K562 (cell line): ENCODE measurements around the gene SBK1. TPM values are rescaled to one million over a fixed set of nuclear protein-coding genes. Genes with fewer than 3 reads are reported as not detected.
A peak's percentile ranks its signal among the peaks of the same experiment; 100 is the strongest.

Experiments
- ATAC-seq: fragments of 200-7000 bp; cut with Tn5 transposase; 3 replicates; pipeline ENCODE4 v1.9.1; 2020; ENCODE audit warnings: moderate library complexity
- BruUV-seq: library from RNA; stranded (reverse); fragments of 400-500 nt; replicated peaks from 2 replicates; lab custom pipeline; 2021; lab: Mats Ljungman, UMichigan
- CTCF ChIA-PET: fragments of 300-600 bp; formaldehyde crosslinking; extraction: SDS; loops from one replicate; lab custom pipeline; 2021; ENCODE audit warnings: low intra/inter-chr PET ratio; lab: Yijun Ruan, JAX
- POLR2A ChIA-PET: fragments of 300-600, 350-650 bp; sonication (Branson Sonifier 250); formaldehyde crosslinking; extraction: SDS; loops from one replicate; lab custom pipeline; 2021; ENCODE audit warnings: antibody characterized with exemption, inconsistent platforms; lab: Yijun Ruan, JAX
- DNase-seq, 4 experiments: peaks; one replicate each; pipeline versions ENCODE4 v3.0.0 to v3.0.0-alpha.2; 2011 to 2018; ENCODE audit warnings: low spot score in 3 of 4, mixed read lengths in 3 of 4; ENCODE audit errors: extremely low read depth in 1 of 4
- FAIRE-seq: peaks from 2 replicates; lab custom pipeline; 2011; peaks lifted over from hg19 to GRCh38; lab: Jason Lieb, UNC
- H2AFZ ChIP-seq: 2 replicates; pipeline ENCODE4 v1.6.0; 2011; ENCODE audit warnings: low read depth, low read length, control low read depth, inconsistent platforms
- H3K27ac ChIP-seq: fragments of 200-600 bp; 3 replicates; pipeline ENCODE4 v1.8.0; 2011; ENCODE audit warnings: low read depth, mild to moderate bottlenecking, control low read depth, inconsistent platforms, low read length, moderate library complexity, mixed read lengths; ENCODE audit errors: extremely low read depth
- H3K27me3 ChIP-seq, 2 experiments: fragments of 300-600 bp in 1 of 2; 2 replicates in 1 of 2; 3 replicates in 1 of 2; pipeline versions ENCODE4 v1.6.0 to v1.8.0; 2011; ENCODE audit warnings: inconsistent platforms in 2 of 2, low read length in 2 of 2, mild to moderate bottlenecking in 1 of 2, mixed read lengths in 1 of 2, moderate library complexity in 1 of 2; ENCODE audit not compliant: control insufficient read depth in 2 of 2, insufficient read depth in 2 of 2
- H3K36me3 ChIP-seq: fragments of 300-600 bp; 3 replicates; pipeline ENCODE4 v1.8.0; 2011; ENCODE audit warnings: mild to moderate bottlenecking, low read length, inconsistent platforms; ENCODE audit not compliant: control insufficient read depth, insufficient read depth
- H3K4me1 ChIP-seq, 2 experiments: fragments of 200-600 bp in 1 of 2; replicated peaks in 1 of 2; 2 replicates in 1 of 2; 3 replicates in 1 of 2; pipeline versions ENCODE4 v1.5.1 to v1.8.0; 2011; ENCODE audit warnings: inconsistent platforms in 2 of 2, low read length in 2 of 2, mild to moderate bottlenecking in 1 of 2, mixed read lengths in 1 of 2, moderate library complexity in 1 of 2; ENCODE audit not compliant: control insufficient read depth in 2 of 2, insufficient read depth in 2 of 2
- H3K4me2 ChIP-seq: 2 replicates; pipeline ENCODE4 v1.6.1; 2011; ENCODE audit warnings: low read length, control low read depth, inconsistent platforms, mixed read lengths; ENCODE audit not compliant: insufficient read depth
- H3K4me3 ChIP-seq: fragments of 200-600 bp; sonication (generic), shearing (Covaris generic); 2 replicates; pipeline ENCODE4 v1.5.1; 2016; ENCODE audit warnings: control low read depth, inconsistent platforms
- H3K79me2 ChIP-seq: fragments of 200-600 bp; 3 replicates; pipeline ENCODE4 v1.8.0; 2011; ENCODE audit warnings: low read length, inconsistent platforms; ENCODE audit not compliant: control insufficient read depth, insufficient read depth
- H3K9ac ChIP-seq, 2 experiments: 2 replicates each; pipeline versions ENCODE4 v1.6.0 to v1.6.1; 2011; ENCODE audit warnings: low read depth in 2 of 2, low read length in 2 of 2, control low read depth in 1 of 2, inconsistent platforms in 1 of 2, mild to moderate bottlenecking in 1 of 2, mixed read lengths in 1 of 2; ENCODE audit not compliant: insufficient read depth in 1 of 2
- H3K9me1 ChIP-seq: one replicate; pipeline ENCODE4 v1.6.0; 2011; ENCODE audit warnings: inconsistent platforms, mild to moderate bottlenecking, low read length, moderate library complexity; ENCODE audit not compliant: control insufficient read depth, insufficient read depth
- H3K9me3 ChIP-seq: replicated peaks from 2 replicates; pipeline ENCODE4 v1.5.1; 2011; ENCODE audit warnings: low read depth, low read length, inconsistent platforms; ENCODE audit not compliant: control insufficient read depth, insufficient read depth
- H4K20me1 ChIP-seq: replicated peaks from 2 replicates; pipeline ENCODE4 v1.6.1; 2011; ENCODE audit warnings: low read length, inconsistent platforms, mixed read lengths; ENCODE audit not compliant: control insufficient read depth, insufficient read depth
- ATF3 ChIP-seq, 2 experiments: fragments of 450-650 bp in 1 of 2; sonication (generic) in 1 of 2; formaldehyde crosslinking in 1 of 2; IDR thresholded peaks in 1 of 2; conservative IDR thresholded peaks in 1 of 2; 2 replicates each; pipeline versions ENCODE4 v1.6.1 to v1.8.1; 2016 to 2023; ENCODE audit warnings: mild to moderate bottlenecking in 2 of 2, moderate library complexity in 2 of 2, inconsistent platforms in 1 of 2, missing genetic modification reagents in 1 of 2
- CREB5 ChIP-seq: fragments of 250-450 bp; sonication (Bioruptor Pico); IDR thresholded peaks from 2 replicates; pipeline ENCODE4 v1.5.0; 2020; ENCODE audit warnings: mild to moderate bottlenecking
- GTF2A2 ChIP-seq: IDR thresholded peaks from 2 replicates; pipeline ENCODE4 v1.6.1; 2016; ENCODE audit warnings: mild to moderate bottlenecking, missing genetic modification characterization, missing compliant biosample characterization
- SIX5 ChIP-seq, 2 experiments: IDR thresholded peaks; 2 replicates each; pipeline ENCODE4 v1.6.1; 2011; ENCODE audit warnings: low read length in 2 of 2, borderline replicate concordance in 1 of 2, low read depth in 1 of 2, mild to moderate bottlenecking in 1 of 2, moderate library complexity in 1 of 2; ENCODE audit not compliant: insufficient read depth in 1 of 2
- STAG1 ChIP-seq: sonication (generic); formaldehyde crosslinking; IDR thresholded peaks from 2 replicates; pipeline ENCODE4 v1.5.0; 2020; ENCODE audit warnings: missing genetic modification reagents, borderline replicate concordance
- USF2 ChIP-seq: sonication (generic); formaldehyde crosslinking; IDR thresholded peaks from 2 replicates; pipeline ENCODE4 v1.5.0; 2020; ENCODE audit warnings: missing genetic modification reagents
- ZNF518B ChIP-seq: fragments of 250-450 bp; sonication (Bioruptor Pico); IDR thresholded peaks from 2 replicates; pipeline ENCODE4 v1.5.0; 2021; ENCODE audit warnings: mild to moderate bottlenecking, moderate library complexity
- WGBS: fragments of 100-300 bp; shearing (Covaris generic); methylation state at CpG from one replicate; pipeline ENCODE4 v1.1.6; 2016; ENCODE audit warnings: low coverage, mixed read lengths; ENCODE audit not compliant: insufficient coverage; ENCODE audit errors: missing lambda C conversion rate; 5-methylcytosine and 5-hydroxymethylcytosine counted together
- in situ Hi-C: fragments of 300-500 bp; cut with MboI; formaldehyde crosslinking; loops from 4 replicates; pipeline ENCODE4 v1.15.0; 2018; ENCODE audit warnings: inconsistent platforms, mixed read lengths
- intact Hi-C: fragments of 100-400 bp; cut with micrococcal nuclease; formaldehyde crosslinking; loops from 2 replicates; pipeline ENCODE4 v1.14.2; 2022
- polyA plus RNA-seq, 8 experiments: library from polyadenylated mRNA; depleted of rRNA in 4 of 8; stranded (reverse) in 5 of 8; unstranded in 3 of 8; fragments of >200 nt; fragmentation: Nextera tagmentation in 2 of 8; fragmentation: Illumina TruSeq in 1 of 8; extraction: Ambion mirVana in 2 of 8; extraction: Trizol in 1 of 8; gene quantifications; 2 replicates each; pipeline versions ENCODE4 v1.2.1 to v1.2.3, GENCODE V29; 2011 to 2014; ENCODE audit warnings: inconsistent platforms in 1 of 8, missing spikeins in 1 of 8
- total RNA-seq, 7 experiments: library from RNA; depleted of rRNA in 6 of 7; stranded (reverse); fragments of >200 nt in 6 of 7; fragmentation: Illumina TruSeq in 2 of 7; extraction: Trizol in 2 of 7; gene quantifications; 2 replicates each; pipeline versions ENCODE4 v1.2.1 to v1.2.3, GENCODE V29; 2011 to 2021; ENCODE audit warnings: low replicate concordance in 1 of 7
- TF ChIP-seq, protein P1 (sequence below): IDR thresholded peaks from 3 replicates; pipeline ENCODE4 v1.6.1; 2011; ENCODE audit warnings: borderline replicate concordance, mild to moderate bottlenecking, moderate library complexity; ENCODE audit not compliant: insufficient read length; ENCODE audit errors: extremely low read depth
- TF ChIP-seq, protein P2 (sequence below): sonication (generic); formaldehyde crosslinking; IDR thresholded peaks from 2 replicates; pipeline ENCODE4 v1.9.0; 2022; ENCODE audit warnings: mild to moderate bottlenecking, missing genetic modification reagents

The SBK1 gene
- total and polyA plus RNA-seq, 9 of the 15 experiments (the other 6 are each of a cell fraction or from before 2014, with no cell fraction given): 0.01 to 0.07 (median 0.03) TPM; not detected in 6

DNA sequence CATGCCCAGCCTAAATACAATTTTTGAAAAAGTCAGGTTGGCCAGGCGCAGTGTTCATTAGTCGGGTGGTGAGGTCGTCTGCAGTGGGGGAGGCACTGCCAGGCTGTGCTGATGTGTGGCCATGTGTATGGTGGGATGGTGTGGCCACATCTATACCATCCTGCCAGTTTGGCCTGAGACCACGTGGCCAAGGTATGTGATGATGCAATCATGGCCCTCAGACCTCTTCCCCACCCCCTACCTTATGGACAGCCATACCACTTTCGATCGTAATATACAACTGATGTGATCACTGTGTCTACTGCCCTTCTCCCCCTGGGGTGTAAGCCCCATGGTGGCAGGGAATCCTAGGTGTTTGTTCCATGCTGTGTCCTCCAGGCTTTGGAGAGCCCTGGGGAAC, 23.7 kb downstream of the SBK1 start:
- Histone ChIP-seq H3K4me1 (peaks cover 0 to 23% of the 10 kb centered on the region in 2 experiments; a peak in 2 of 5 replicates), H3K27ac (no peak overlapping the region), H3K4me2 (no peak overlapping the region), H3K9me3 (no peaks in the 10 kb centered on the region), H2AFZ (no peak overlapping the region), H3K9ac (no peak overlapping the region), H3K9me1 (no peaks in the 10 kb centered on the region), H4K20me1 (peaks cover 9% of the 10 kb centered on the region), H3K27me3 (peaks cover 0 to 34% of the 10 kb centered on the region in 2 experiments; a peak in 2 of 5 replicates), H3K36me3 (no peaks in the 10 kb centered on the region), H3K79me2 (no peaks in the 10 kb centered on the region), H3K4me3 (no peak overlapping the region)
- POLR2A ChIA-PET: no interaction called here
- BruUV-seq: no TSS peak
- CTCF ChIA-PET: interaction anchor here (3.6 kb wide), 1 partner anchor 39 kb away, joined by 38 read pairs; no protein-coding TSS in a partner anchor
- FAIRE-seq (no peak), DNase-seq (no peak), ATAC-seq (no peak)
- in situ Hi-C loops: no loop called here
- WGBS: 35% methylated on average over 6 of the region's 6 CpGs
- intact Hi-C loops: loop anchor here (2.0 kb wide), 1 partner anchor 39 kb away; no protein-coding TSS in a partner anchor
- TF ChIP-seq ATF3 (IDR thresholded peaks at IDR 0.05) (peak; percentile 90), ATF3 (CRISPR knock-in tag; conservative IDR thresholded peaks at IDR 0.05) (no peak), GTF2A2 (tag) (no peak), USF2 (CRISPR knock-in tag) (peak; percentile 27; the same call in 1 of the 2 replicates), SIX5 (IDR thresholded peaks at IDR 0.05; ENCODE audit: borderline replicate concordance in 1 of 2, insufficient read depth in 1 of 2, low read depth in 1 of 2, low read length in 2 of 2) (no peak), CREB5 (CRISPR knock-in tag) (no peak), ZNF518B (CRISPR knock-in tag) (no peak), STAG1 (CRISPR knock-in tag) (no peak)
- TF ChIP-seq, protein P1, sequence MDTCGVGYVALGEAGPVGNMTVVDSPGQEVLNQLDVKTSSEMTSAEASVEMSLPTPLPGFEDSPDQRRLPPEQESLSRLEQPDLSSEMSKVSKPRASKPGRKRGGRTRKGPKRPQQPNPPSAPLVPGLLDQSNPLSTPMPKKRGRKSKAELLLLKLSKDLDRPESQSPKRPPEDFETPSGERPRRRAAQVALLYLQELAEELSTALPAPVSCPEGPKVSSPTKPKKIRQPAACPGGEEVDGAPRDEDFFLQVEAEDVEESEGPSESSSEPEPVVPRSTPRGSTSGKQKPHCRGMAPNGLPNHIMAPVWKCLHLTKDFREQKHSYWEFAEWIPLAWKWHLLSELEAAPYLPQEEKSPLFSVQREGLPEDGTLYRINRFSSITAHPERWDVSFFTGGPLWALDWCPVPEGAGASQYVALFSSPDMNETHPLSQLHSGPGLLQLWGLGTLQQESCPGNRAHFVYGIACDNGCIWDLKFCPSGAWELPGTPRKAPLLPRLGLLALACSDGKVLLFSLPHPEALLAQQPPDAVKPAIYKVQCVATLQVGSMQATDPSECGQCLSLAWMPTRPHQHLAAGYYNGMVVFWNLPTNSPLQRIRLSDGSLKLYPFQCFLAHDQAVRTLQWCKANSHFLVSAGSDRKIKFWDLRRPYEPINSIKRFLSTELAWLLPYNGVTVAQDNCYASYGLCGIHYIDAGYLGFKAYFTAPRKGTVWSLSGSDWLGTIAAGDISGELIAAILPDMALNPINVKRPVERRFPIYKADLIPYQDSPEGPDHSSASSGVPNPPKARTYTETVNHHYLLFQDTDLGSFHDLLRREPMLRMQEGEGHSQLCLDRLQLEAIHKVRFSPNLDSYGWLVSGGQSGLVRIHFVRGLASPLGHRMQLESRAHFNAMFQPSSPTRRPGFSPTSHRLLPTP: no peak
- TF ChIP-seq, protein P2, sequence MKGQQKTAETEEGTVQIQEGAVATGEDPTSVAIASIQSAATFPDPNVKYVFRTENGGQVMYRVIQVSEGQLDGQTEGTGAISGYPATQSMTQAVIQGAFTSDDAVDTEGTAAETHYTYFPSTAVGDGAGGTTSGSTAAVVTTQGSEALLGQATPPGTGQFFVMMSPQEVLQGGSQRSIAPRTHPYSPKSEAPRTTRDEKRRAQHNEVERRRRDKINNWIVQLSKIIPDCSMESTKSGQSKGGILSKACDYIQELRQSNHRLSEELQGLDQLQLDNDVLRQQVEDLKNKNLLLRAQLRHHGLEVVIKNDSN (CRISPR knock-in tag): peak; percentile 45
